Neutrophil (primary cell): Measurements from ENCODE around the gene ARHGAP45.
"Not testable (repeated sequence)": the region's sequence is repeated elsewhere in the genome, so short reads cannot be mapped to it uniquely, and the experiment has no call there.

Experiments
- H3K27ac ChIP-seq: fragments of 200-600 bp; sonication (generic); 2 replicates; pipeline ENCODE4 v1.5.1; 2016; ENCODE audit warnings: mild to moderate bottlenecking, moderate library complexity
- H3K27me3 ChIP-seq: fragments of 200-600 bp; sonication (generic); 2 replicates; pipeline ENCODE4 v1.6.0; 2016; ENCODE audit warnings: mild to moderate bottlenecking
- H3K36me3 ChIP-seq: fragments of 200-600 bp; sonication (generic); 2 replicates; pipeline ENCODE4 v1.5.1; 2017
- H3K4me1 ChIP-seq, 2 experiments: fragments of 200-600 bp in 1 of 2; sonication (generic) in 1 of 2; 1 replicate in 1 of 2; 2 replicates in 1 of 2; pipeline versions ENCODE4 v1.5.1 to v1.6.1; 2013 to 2016; ENCODE audit warnings: low read depth in 1 of 2, low read length in 1 of 2, mild to moderate bottlenecking in 1 of 2, moderate library complexity in 1 of 2; ENCODE audit not compliant: control insufficient read depth in 1 of 2, insufficient read depth in 1 of 2
- H3K4me3 ChIP-seq, 2 experiments: fragments of 200-600 bp in 1 of 2; sonication (generic) in 1 of 2; 1 replicate in 1 of 2; 2 replicates in 1 of 2; pipeline ENCODE4 v1.5.1; 2013 to 2016; ENCODE audit warnings: low read depth in 1 of 2, low read length in 1 of 2, mild to moderate bottlenecking in 1 of 2, moderate library complexity in 1 of 2
- H3K9me3 ChIP-seq: fragments of 200-600 bp; sonication (generic); 2 replicates; pipeline ENCODE4 v1.5.1; 2016
- TF ChIP-seq, protein P1 (sequence below): fragments of 200-600 bp; sonication (generic); IDR thresholded peaks from 2 replicates; pipeline ENCODE4 v1.5.1; 2016; ENCODE audit warnings: antibody characterized with exemption

The ARHGAP45 gene

GRCh38 chr19:1019980-1020867 is 46.7 kb upstream of the ARHGAP45 start:
- Histone ChIP-seq H3K27ac (peak overlapping the region; percentile 92), H3K4me3 (peak overlapping the region; percentile 77 to 86), H3K4me1 (peaks cover 35 to 64% of the 10 kb centered on the region in 2 experiments), H3K36me3 (peaks cover 8% of the 10 kb centered on the region), H3K27me3 (no peaks in the 10 kb centered on the region), H3K9me3 (no peaks in the 10 kb centered on the region)
- TF ChIP-seq, protein P1, sequence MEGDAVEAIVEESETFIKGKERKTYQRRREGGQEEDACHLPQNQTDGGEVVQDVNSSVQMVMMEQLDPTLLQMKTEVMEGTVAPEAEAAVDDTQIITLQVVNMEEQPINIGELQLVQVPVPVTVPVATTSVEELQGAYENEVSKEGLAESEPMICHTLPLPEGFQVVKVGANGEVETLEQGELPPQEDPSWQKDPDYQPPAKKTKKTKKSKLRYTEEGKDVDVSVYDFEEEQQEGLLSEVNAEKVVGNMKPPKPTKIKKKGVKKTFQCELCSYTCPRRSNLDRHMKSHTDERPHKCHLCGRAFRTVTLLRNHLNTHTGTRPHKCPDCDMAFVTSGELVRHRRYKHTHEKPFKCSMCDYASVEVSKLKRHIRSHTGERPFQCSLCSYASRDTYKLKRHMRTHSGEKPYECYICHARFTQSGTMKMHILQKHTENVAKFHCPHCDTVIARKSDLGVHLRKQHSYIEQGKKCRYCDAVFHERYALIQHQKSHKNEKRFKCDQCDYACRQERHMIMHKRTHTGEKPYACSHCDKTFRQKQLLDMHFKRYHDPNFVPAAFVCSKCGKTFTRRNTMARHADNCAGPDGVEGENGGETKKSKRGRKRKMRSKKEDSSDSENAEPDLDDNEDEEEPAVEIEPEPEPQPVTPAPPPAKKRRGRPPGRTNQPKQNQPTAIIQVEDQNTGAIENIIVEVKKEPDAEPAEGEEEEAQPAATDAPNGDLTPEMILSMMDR: no peak

GRCh38 chr19:1020868-1021425 is 46.0 kb upstream of the ARHGAP45 start, which contains the start of gene TMEM259:
Gene TMEM259 (minus strand): TSS chr19:1021123. CDS start chr19:1020996, 127 bp downstream.
- peaks cover 41 to 71% of the 10 kb centered on the region in 2 experiments for H3K4me1 ChIP-seq
- peak within 1 kb of the TSS; percentile 92 for H3K27ac ChIP-seq
- H3K4me3 ChIP-seq: peak within 1 kb of the TSS; percentile 77 to 86
- peaks cover 8% of the 10 kb centered on the region for H3K36me3 ChIP-seq
- H3K9me3 ChIP-seq: no peaks in the 10 kb centered on the region
- no peaks in the 10 kb centered on the region for H3K27me3 ChIP-seq
- TF ChIP-seq, protein P1: peak; percentile 62

DNA sequence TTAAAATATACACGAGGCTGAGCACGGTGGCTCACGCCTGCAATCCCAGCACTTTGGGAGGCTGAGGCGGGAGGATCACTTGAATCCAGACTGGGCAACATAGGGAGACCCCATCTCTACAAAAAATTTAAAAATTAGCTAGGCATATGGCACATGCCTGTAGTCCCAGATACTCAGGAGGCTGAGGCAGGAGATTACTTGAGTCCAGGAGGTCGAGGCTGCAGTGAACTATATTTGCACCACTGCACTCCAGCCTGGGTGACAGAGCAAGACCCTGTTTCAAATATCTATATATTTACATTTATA is 43.1 kb upstream of the ARHGAP45 start:
- H3K4me3 ChIP-seq, H3K36me3 ChIP-seq, H3K27me3 ChIP-seq, H3K9me3 ChIP-seq: not testable (repeated sequence)
- Histone ChIP-seq H3K4me1 (peaks cover 46 to 69% of the 10 kb centered on the region in 2 experiments), H3K27ac (peak overlapping the region; percentile 92)

DNA sequence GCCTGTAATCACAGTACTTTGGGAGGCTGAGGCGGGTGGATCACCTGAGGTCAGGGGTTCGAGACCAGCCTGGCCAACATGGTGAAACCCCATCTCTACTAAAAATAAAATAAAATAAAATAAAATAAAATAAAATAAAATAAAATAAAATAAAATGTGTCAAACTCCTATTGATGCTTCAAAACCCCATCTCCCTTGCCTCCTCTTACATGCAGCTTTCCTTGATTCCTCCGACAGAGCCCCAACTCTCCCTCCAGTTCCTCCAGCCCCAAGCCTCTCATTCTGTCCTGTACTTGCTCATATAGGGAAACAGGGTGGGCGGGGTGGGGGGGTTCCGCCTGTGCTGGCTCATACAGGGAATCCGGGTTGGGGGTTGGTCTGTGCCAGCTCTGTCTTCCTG is 41.9 kb upstream of the ARHGAP45 start:
- H3K9me3 ChIP-seq: not testable (repeated sequence)
- H3K36me3 ChIP-seq: peaks cover 12% of the 10 kb centered on the region

DNA sequence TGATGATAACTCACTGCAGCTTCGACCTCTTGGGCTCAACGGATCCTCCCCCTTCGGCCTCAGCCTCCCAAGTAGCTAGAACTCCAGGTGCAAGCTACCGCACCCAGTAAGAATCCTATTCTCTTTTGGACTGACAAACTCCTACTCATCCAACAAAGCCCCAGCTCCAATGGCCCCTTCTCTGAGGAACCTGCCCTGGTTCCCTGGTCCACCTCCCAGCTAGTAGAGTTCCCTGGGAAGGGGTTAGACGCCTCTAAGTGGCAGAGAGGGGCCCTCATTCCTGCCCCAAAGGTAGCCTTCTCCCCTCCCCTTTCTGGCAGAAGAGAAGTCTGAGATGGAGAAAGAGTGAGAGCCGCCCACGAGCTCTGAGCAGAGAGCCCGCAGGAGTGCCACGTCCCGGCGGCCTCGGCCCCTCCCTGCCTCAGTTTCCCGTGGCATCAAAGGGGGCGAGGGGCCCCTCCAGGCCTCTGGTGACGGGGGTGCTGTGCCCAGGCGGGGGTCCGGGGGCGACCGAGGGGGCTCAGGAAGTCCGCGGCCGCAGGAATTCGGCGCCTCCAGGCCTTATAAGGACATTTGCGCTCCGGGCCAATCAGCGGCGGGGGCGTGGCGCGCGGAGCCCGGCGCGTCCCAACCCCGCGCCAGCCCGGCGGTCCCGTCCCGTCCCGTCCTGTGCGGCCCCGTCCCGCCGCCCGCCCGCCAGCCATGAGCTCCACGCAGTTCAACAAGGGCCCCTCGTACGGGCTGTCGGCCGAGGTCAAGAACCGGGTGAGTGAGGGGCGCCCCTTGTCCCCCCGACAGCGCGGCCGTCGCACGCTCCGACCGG is 40.8 kb upstream of the ARHGAP45 start, which contains the start of gene CNN2:
TSS of gene CNN2 (plus strand) at position 649 of the 823 bp plus-strand sequence. CDS start at position 703, 54 bp downstream.
- peaks cover 22% of the 10 kb centered on the region for H3K36me3 ChIP-seq
- peaks cover 50 to 70% of the 10 kb centered on the region in 2 experiments for H3K4me1 ChIP-seq
- no peaks in the 10 kb centered on the region for H3K27me3 ChIP-seq
- H3K27ac ChIP-seq: peak within 1 kb of the TSS; percentile 99
- H3K9me3 ChIP-seq: no peaks in the 10 kb centered on the region
- peak within 1 kb of the TSS; percentile 77 to 100 for H3K4me3 ChIP-seq
- TF ChIP-seq, protein P1: no peak

More for the DNA sequence above, 41.9 kb upstream of the ARHGAP45 start:
- Histone ChIP-seq H3K4me1 (peaks cover 46 to 68% of the 10 kb centered on the region in 2 experiments), H3K27ac (peak overlapping the region; percentile 99), H3K4me3 (peak overlapping the region in 1 of 2 experiments; percentile 100)
- not testable (repeated sequence) for H3K27me3 ChIP-seq
